Measurements from ENCODE around the gene CCND2. TPM values are rescaled to one million over a fixed set of nuclear protein-coding genes. Genes with fewer than 3 reads are reported as not detected.

Gene CCND2
- 66.6 and 67.9 TPM in 2 replicates for total RNA-seq

DNA sequence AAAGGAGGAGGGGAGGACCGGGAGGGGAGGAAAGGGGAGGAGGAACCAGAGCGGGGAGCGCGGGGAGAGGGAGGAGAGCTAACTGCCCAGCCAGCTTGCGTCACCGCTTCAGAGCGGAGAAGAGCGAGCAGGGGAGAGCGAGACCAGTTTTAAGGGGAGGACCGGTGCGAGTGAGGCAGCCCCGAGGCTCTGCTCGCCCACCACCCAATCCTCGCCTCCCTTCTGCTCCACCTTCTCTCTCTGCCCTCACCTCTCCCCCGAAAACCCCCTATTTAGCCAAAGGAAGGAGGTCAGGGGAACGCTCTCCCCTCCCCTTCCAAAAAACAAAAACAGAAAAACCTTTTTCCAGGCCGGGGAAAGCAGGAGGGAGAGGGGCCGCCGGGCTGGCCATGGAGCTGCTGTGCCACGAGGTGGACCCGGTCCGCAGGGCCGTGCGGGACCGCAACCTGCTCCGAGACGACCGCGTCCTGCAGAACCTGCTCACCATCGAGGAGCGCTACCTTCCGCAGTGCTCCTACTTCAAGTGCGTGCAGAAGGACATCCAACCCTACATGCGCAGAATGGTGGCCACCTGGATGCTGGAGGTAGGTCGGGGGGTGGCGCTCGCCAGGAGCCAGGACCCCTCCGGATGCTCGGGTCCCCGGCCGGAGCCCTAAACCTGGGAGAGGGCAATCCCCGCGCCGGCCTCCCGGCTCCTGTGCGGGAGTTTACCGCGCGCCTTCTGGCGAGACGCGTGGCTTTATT, at the start of gene CCND2:
Gene CCND2, plus strand, starts transcription at position 111 of the 744 bp plus-strand sequence. Its CDS starts 279 bp downstream, at position 390.

GRCh38 chr12:4320853-4321701, 47.5 kb downstream of the CCND2 start, which contains the start of gene TIGAR:
Gene TIGAR (plus strand): TSS chr12:4321213. CDS start chr12:4321272, 59 bp downstream.

Other genes with a start within 250 kb of the CCND2 start
- 6.5 and 13.2 TPM in 2 replicates for gene TIGAR, start 47.5 kb downstream of the CCND2 start, total RNA-seq
- not detected in 2 replicates for gene FGF23, start 106.0 kb downstream of the CCND2 start, total RNA-seq
- not detected in 2 replicates for gene FGF6, start 172.1 kb downstream of the CCND2 start, total RNA-seq